Uterus (tissue), 4 donors: ENCODE data around the gene ASB15. TPM values are rescaled to one million over a fixed set of nuclear protein-coding genes. Genes with fewer than 3 reads are reported as not detected.

Experiments used
- DNase-seq, 2 donors: peaks; one replicate each; pipeline ENCODE4 v3.0.0-alpha.2; 2019 to 2020
- H3K27ac ChIP-seq, 2 donors: fragments of 200-600 bp; sonication (generic); 1 replicate in 1 of 2; 2 replicates in 1 of 2; pipeline ENCODE4 v1.5.1; 2016 to 2018
- H3K27me3 ChIP-seq, 2 donors: fragments of 200-600 bp; sonication (generic); one replicate each; pipeline ENCODE4 v1.5.1; 2018 to 2019; ENCODE audit warnings: control low read depth in 1 of 2
- H3K36me3 ChIP-seq, 2 donors: fragments of 200-600 bp; sonication (generic); one replicate each; pipeline ENCODE4 v1.5.1; 2019; ENCODE audit warnings: control low read depth in 1 of 2
- H3K4me1 ChIP-seq, 2 donors: fragments of 200-600 bp; sonication (generic); one replicate each; pipeline ENCODE4 v1.5.1; 2018 to 2019; ENCODE audit warnings: control low read depth in 1 of 2
- H3K4me3 ChIP-seq, 2 donors: fragments of 200-600 bp; sonication (generic); 1 replicate in 1 of 2; 2 replicates in 1 of 2; pipeline ENCODE4 v1.5.1; 2018 to 2019; ENCODE audit warnings: mild to moderate bottlenecking in 1 of 2
- H3K9me3 ChIP-seq, 2 donors: fragments of 200-600 bp; sonication (generic); one replicate each; pipeline ENCODE4 v1.5.1; 2019; ENCODE audit warnings: control low read depth in 1 of 2
- CTCF ChIP-seq, 4 experiments: fragments of 200-600 bp in 2 of 4; fragments of 450-650 bp in 2 of 4; sonication (generic) in 2 of 4; IDR thresholded peaks; one replicate each; pipeline ENCODE4 v1.5.1; 2016 to 2019; ENCODE audit warnings: antibody characterized with exemption in 4 of 4, mild to moderate bottlenecking in 2 of 4, moderate library complexity in 1 of 4
- POLR2A ChIP-seq, 2 donors: fragments of 450-650 bp; IDR thresholded peaks; one replicate each; pipeline ENCODE4 v1.6.1; 2016; ENCODE audit warnings: antibody characterized with exemption in 2 of 2, mild to moderate bottlenecking in 1 of 2, moderate library complexity in 1 of 2
- intact Hi-C: fragments of 100-400 bp; cut with DNase I; formaldehyde crosslinking; loops from one replicate; pipeline ENCODE4 v1.15.1; 2023; ENCODE audit warnings: low total_unique reads
- total RNA-seq, 4 donors: library from RNA; depleted of rRNA in 3 of 4; stranded (reverse); fragments of >200 nt in 3 of 4; gene quantifications; one replicate each; pipeline versions ENCODE4 v1.1.0 to v1.2.4, GENCODE V29; 2014 to 2023
- donor health status: DM: yes; HTN: yes; CAD: no.

The ASB15 gene
- total RNA-seq, 4 donors from 2014 or later = not detected

GRCh38 chr7:123641901-123642300, 40.3 kb downstream of the ASB15 start:
- no peak for DNase-seq
- TF ChIP-seq CTCF (IDR thresholded peaks at IDR 0.05) (no peak), POLR2A (IDR thresholded peaks at IDR 0.05) (no peak)
- Histone ChIP-seq H3K27ac (no peak overlapping the region), H3K27me3 (no peaks in the 10 kb centered on the region), H3K4me1 (peaks cover 0 to 6% of the 10 kb centered on the region in 2 donors), H3K36me3 (no peaks in the 10 kb centered on the region), H3K9me3 (no peaks in the 10 kb centered on the region), H3K4me3 (no peak overlapping the region)
- intact Hi-C loops = no loop called here

- no peaks in the 10 kb centered on the region for H3K36me3 ChIP-seq
- no peaks in the 10 kb centered on the region for H3K27me3 ChIP-seq
- peaks cover 0 to 6% of the 10 kb centered on the region in 2 donors for H3K4me1 ChIP-seq
- H3K27ac ChIP-seq = peak overlapping the region; percentile 20 to 57
- intact Hi-C loops = no loop called here
- no peak overlapping the region for H3K4me3 ChIP-seq
- TF ChIP-seq CTCF (IDR thresholded peaks at IDR 0.05) (no peak), POLR2A (IDR thresholded peaks at IDR 0.05) (no peak)
- DNase-seq = no peak
- no peaks in the 10 kb centered on the region for H3K9me3 ChIP-seq
Measured at GRCh38 chr7:123643495-123644441, 42.1 kb downstream of the ASB15 start.

GRCh38 chr7:123645516-123645915, 43.9 kb downstream of the ASB15 start:
- Histone ChIP-seq H3K4me1 (peaks cover 0 to 6% of the 10 kb centered on the region in 2 donors), H3K27ac (no peak overlapping the region), H3K27me3 (no peaks in the 10 kb centered on the region), H3K9me3 (no peaks in the 10 kb centered on the region), H3K4me3 (no peak overlapping the region), H3K36me3 (no peaks in the 10 kb centered on the region)
- TF ChIP-seq CTCF (IDR thresholded peaks at IDR 0.05) (no peak), POLR2A (IDR thresholded peaks at IDR 0.05) (no peak)
- intact Hi-C loops = no loop called here
- DNase-seq = no peak

- no peak overlapping the region for H3K27ac ChIP-seq
- TF ChIP-seq CTCF (IDR thresholded peaks at IDR 0.05) (no peak), POLR2A (IDR thresholded peaks at IDR 0.05) (no peak)
- no peaks in the 10 kb centered on the region for H3K9me3 ChIP-seq
- no peak for DNase-seq
- intact Hi-C loops = no loop called here
- H3K4me3 ChIP-seq = no peak overlapping the region
- no peaks in the 10 kb centered on the region for H3K27me3 ChIP-seq
- peaks cover 0 to 6% of the 10 kb centered on the region in 2 donors for H3K4me1 ChIP-seq
- H3K36me3 ChIP-seq = no peaks in the 10 kb centered on the region
Measured at GRCh38 chr7:123647106-123647730, 45.6 kb downstream of the ASB15 start.

GRCh38 chr7:123649964-123650363, 48.3 kb downstream of the ASB15 start:
- DNase-seq = no peak
- Histone ChIP-seq H3K36me3 (no peaks in the 10 kb centered on the region), H3K4me1 (no peaks in the 10 kb centered on the region), H3K4me3 (no peak overlapping the region), H3K27ac (no peak overlapping the region), H3K9me3 (no peaks in the 10 kb centered on the region), H3K27me3 (no peaks in the 10 kb centered on the region)
- intact Hi-C loops = no loop called here
- no peak for TF ChIP-seq POLR2A (IDR thresholded peaks at IDR 0.05)
- TF ChIP-seq CTCF (IDR thresholded peaks at IDR 0.05) = no peak
